Inferior parietal cortex (tissue), 1 donor: ENCODE results near the gene SIAH3.
A peak's percentile ranks its signal among the peaks of the same experiment; 100 is the strongest.
"Not testable (repeated sequence)": the region's sequence is repeated elsewhere in the genome, so short reads cannot be mapped to it uniquely, and the experiment has no call there.

Experiments
- DNase-seq: peaks from one replicate; pipeline ENCODE4 v3.0.0-alpha.2; 2016; ENCODE audit errors: extremely low spot score

SIAH3 gene, protein sequence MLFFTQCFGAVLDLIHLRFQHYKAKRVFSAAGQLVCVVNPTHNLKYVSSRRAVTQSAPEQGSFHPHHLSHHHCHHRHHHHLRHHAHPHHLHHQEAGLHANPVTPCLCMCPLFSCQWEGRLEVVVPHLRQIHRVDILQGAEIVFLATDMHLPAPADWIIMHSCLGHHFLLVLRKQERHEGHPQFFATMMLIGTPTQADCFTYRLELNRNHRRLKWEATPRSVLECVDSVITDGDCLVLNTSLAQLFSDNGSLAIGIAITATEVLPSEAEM

DNA sequence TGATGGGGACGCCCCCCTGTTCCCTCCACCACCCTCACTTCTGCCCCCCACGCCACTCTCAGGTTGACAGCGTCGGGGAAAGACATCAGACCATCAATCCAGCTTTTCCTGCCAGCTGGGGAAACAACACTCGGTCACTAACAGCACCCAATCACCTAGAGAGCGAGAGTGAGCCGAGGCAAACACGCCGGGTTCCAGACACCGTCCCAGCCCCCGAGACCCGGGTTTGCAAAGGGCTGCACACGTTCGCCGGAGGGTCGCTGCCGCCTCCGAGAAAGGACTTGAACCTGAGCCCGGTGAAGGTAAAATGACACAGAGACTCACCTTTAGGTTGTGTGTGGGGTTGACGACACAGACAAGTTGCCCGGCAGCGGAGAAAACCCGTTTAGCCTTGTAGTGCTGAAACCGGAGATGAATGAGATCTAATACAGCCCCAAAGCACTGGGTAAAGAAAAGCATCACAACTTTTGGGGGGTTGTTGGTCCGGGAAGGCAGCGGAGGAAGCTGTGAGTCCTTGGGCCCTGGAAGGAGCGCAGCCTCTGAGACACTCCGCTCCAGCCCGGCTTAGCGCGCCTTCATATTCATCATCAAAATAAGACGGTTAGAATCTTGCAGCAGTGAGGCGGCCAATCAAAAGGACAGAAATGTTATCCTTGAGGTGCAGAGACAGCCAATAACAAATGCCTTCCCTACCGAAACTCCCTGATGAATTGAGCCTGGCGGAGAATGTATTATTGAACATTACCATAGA is at the start of gene SIAH3:
TSS of gene SIAH3 (minus strand) at position 583 of the 751 bp plus-strand sequence. CDS start at position 459, 124 bp downstream.
- DNase-seq: peak; percentile 54

DNA sequence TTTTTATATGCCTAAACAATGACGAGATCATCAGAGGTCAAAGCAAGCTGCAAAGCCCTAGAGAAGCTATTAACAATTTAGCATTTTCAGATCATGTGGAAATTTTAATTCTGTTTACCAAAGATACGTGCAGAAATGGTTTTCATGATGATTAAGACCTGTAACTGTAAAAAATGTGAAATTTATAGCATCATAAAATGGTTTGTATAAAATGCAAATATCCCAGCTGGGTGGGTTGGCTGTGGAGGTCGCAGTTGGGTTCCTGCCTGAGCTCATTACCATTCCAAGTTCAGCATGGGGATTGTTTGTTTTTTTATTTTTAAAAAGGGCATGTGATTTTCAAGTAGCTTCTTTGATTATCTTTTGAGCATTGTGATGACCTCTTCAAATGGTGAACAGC is 47.9 kb upstream of the SIAH3 start:
- no peak for DNase-seq

DNA sequence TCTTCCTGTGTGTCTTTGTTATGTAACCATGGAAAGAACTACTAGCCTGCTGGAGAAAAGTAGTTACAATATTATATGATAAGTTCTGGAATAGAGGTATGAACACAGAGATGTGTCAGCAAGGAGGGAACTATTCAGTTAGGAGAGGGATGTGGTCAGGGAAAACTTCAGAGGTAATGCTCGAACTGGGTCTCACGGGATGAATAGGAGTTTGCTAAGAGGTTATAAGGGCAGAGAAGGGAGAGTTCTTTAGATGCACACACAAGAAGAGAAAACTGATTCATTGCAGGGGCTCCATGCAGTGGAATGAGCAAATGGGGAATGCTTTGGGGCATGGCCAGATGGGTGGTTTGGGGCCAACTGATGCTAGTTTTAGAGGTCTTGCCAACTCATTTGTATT is 46.0 kb upstream of the SIAH3 start:
- DNase-seq: no peak

DNA sequence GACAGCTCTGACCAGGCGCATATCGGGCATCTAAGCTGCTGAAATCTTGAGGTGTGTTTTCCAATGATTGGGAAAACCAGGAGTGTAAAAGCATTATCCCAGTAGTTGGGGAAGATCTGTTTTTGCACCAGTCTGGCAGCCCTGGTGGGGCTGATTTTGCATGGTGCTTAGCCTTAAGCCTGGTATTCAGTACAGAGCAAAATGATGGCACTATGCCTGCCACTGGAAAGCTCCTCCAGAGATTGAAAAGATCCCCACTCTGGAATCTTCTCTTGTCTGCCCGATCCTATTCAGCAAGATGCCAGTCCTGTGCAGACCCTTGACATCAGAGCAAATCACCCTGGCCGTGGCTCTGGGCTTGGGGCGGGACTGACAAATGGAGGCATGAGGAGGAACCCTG is 44.7 kb upstream of the SIAH3 start:
- no peak for DNase-seq

- no peak for DNase-seq
Measured at GRCh38 chr13:45895881-45896280, 44.3 kb upstream of the SIAH3 start.

GRCh38 chr13:45892513-45892912 is 41.0 kb upstream of the SIAH3 start:
- no peak for DNase-seq

DNA sequence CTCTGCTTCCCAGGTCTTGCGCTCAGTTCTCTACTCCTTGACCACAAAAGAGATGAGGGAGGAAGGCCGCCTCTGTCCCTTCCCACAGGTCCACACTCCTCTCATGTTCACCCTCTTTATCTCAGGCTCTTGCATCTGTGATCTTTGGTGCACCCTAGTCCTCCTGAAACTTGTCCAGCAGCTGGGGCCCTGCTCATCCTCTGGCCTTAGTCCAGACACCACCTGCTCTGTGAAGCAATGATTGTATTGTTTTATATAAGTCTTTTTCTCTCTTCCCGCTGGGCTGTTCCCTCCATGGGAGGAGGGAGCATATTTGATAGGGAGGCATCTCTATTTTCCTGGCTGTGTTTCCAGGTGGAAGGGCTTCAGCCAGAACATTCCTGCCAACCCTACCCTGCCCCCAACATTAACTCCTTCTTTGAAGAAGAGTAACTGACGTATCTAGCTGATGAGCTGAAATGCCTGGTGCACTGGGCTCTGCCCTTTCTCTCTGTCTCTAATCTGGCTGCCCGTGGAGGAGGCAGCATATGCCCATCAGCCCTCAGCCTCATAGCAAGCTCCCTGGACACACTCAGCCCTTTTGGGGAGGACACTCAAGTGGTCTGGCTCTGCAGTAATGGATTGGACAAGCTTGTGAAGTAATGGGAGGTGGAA is 38.2 kb upstream of the SIAH3 start:
- DNase-seq: no peak

DNA sequence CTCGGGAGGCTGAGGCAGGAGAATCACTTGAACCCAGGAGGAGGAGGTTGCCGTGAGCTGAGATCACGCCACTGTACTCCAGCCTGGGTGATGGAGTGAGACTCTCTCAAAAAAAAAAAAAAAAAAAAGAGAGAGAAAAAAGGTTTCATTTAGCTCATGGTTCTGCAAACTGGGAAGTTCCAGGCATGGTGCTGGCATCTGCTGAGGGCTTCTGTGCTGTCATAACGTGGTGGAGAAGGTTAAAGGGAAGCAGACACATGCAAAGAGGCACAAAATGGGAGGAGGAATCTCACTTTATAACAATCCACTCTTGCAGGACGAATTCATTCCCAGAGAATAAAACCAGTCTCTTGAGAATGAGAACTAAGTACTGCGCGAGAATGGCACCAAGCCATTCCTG is 34.9 kb upstream of the SIAH3 start:
- no peak for DNase-seq

DNA sequence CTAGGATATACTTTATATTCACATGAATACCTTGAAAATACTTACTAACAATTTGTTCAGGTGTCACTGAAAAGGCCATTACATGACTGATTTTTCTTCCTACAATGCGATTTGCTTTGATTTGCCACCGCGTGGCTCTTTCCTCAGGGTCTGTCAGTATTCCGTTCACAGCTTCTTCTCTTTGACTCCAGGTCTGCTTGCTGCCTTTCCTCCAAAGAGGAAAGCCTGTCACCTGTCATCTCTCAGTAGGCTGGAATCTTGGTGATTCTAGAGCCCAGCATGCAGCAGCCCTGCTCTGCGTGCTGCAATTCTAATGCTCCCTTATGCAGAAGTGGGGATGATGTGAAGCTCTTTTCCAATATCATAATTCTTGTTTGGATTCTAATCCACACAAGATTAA is 33.6 kb upstream of the SIAH3 start:
- no peak for DNase-seq

DNA sequence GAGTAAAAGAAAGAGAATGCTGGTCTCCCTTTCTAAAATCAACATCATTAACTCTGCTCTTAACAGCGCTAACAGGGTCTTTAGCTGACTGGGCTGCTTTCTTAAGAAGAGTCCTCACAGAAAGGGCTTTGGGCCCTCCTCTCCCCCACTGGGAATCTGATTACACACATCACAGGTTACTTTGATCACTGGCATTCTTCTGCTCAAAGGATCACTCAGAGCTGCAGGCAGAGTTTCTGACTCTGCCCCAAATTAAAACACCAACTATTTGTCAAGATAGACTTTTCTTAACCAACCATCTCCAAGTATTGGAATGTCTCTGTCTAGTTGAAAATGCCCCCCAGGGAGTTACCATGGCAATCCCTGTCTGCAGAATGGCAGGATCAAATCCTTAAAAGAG is 31.1 kb upstream of the SIAH3 start:
- no peak for DNase-seq

DNA sequence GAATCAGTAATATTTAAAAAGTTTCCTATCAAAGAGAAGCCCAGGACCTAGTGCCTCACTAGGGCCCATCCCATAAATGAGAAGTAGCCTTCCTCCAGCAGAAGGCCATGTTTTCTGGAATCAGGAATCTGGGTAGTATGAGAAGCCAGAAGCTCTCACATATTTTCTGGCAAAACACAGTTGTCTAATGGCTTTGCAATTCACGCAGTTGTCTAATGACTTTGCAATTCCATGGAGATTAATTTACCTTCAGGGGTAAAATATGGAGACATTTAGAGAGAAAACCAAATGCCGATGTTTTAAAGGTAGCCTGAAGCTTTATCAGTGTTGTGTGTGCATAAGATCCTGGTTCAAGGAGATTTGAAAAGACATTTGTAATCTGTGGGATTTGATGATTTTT is 29.8 kb upstream of the SIAH3 start:
- no peak for DNase-seq

DNA sequence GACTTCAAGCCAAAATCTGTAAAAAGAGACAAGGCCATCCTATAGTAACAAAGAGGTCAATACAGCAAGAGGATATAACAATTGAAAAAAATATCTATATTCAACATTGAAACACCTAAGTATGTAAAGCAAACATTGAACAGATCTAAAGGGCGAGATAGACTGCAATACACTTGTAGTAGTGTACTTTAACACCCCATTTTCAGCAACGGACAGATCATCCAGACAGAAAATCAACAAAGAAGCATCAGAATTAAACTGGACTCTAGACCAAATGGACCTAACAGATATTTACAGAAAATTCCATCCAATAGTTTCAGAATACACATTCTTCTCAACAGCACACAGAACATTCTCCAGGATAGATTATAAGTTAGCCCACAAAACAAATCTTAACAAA is 28.7 kb upstream of the SIAH3 start:
- DNase-seq: no peak

- no peak for DNase-seq
Measured at GRCh38 chr13:45879666-45880065, 28.1 kb upstream of the SIAH3 start.

DNA sequence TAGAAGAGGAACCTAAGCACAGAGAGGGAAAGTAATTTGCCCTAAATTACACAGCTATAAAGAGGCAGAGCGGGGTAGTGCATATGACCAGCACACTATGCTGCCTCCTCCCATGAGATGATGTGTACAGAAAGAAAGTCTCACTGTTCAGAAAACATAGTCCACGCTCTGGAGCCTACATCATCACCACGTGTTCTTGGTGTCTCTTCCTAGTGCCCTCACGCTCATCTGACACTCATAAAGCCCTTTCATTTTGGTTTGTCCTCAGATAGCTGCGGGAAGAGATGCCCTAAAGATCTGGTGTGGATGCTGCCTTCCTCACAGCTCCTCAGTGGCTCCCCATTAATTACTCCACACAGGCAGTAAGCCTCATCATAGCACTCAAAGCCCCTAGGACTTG is 27.4 kb upstream of the SIAH3 start:
- no peak for DNase-seq

DNA sequence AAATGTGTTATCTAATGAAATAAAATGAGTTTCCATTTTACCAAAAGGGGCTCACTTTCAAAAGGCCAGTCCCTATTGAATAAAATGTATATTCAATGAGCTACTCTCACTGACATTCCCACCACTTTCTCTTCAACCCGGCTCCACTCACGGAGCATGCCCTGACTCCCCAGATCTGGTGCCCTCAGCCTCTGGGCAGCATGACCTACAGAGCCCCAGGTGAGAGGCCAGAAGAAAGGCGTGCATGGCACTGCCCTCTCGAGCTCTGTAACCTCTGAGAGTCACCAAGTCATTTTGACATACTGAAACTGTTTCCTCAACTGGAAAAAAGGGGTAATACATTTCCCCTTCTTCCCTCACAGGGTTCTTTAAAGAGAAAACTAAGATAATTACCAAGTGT is 25.2 kb upstream of the SIAH3 start:
- DNase-seq: no peak

DNA sequence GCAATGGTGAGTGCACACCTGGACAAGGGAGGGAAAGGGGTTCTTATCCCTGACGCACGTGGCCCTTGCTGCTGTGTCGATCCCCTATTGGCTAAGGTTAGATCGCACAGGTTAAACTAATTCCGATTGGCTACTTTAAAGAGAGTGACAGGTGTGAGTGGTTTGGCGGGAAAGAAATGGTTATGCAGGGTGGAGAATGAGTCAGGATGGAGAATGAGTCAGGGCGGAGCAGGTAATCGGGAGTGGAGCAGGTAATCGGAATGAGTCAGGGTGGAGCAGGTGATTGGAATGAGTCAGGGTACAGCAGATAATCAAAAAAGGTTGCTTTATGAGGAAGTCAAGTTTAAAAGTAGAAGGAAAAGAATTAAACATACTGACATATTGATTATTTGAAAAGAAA is 24.4 kb upstream of the SIAH3 start:
- DNase-seq: no peak

- DNase-seq: no peak
Measured at GRCh38 chr13:45873491-45874325, 22.2 kb upstream of the SIAH3 start.

- no peak for DNase-seq
Measured at GRCh38 chr13:45872566-45872965, 21.0 kb upstream of the SIAH3 start.

- DNase-seq: not testable (repeated sequence)
Measured at GRCh38 chr13:45871201-45871600, 19.6 kb upstream of the SIAH3 start.

DNA sequence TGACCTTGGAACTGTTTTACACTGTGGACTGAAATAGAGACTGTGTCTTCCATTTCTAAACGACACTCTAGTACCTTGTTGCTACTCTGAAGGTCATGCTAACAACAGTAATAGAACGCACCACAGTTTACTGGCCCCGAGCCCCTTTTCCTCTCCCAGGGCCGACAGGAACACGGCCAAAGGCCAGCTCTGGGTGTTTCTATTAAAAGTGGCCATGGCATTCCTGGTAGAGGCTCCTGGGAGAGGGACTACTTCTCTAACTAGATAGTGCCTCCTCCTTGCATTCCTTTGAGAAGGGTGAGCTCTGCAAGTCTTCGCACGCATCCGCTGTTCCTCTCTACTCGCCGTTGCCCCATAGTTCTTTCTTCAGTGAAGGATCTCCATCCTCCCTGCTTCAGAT is 18.7 kb upstream of the SIAH3 start:
- DNase-seq: no peak

- DNase-seq: no peak
Measured at GRCh38 chr13:45865414-45865813, 13.9 kb upstream of the SIAH3 start.
